Endothelial cell of umbilical vein (primary cell): Measurements from ENCODE around the gene HIVEP3. TPM values are rescaled to one million over a fixed set of nuclear protein-coding genes. Genes with fewer than 3 reads are reported as not detected.
A peak's percentile ranks its signal among the peaks of the same experiment; 100 is the strongest.

Source experiments
- BruUV-seq: library from RNA; stranded (reverse); fragments of 400-500 nt; replicated peaks from 2 replicates; lab custom pipeline; 2021; lab: Mats Ljungman, UMichigan
- CTCF ChIA-PET: fragments of 300-600, 350-600 bp; sonication (Branson Sonifier 250); formaldehyde crosslinking; loops from one replicate; lab custom pipeline; 2021; ENCODE audit warnings: antibody characterized with exemption, inconsistent platforms; lab: Charles Lee
- POLR2A ChIA-PET: fragments of 300-600, 350-600 bp; sonication (Branson Sonifier 250); formaldehyde crosslinking; loops from one replicate; lab custom pipeline; 2021; ENCODE audit warnings: antibody characterized with exemption, inconsistent platforms; lab: Charles Lee
- DNase-seq: peaks from one replicate; pipeline ENCODE4 v3.0.0-alpha.2; 2011; ENCODE audit warnings: low read depth, low spot score
- FAIRE-seq: peaks from 2 replicates; lab custom pipeline; 2011; peaks lifted over from hg19 to GRCh38; lab: Jason Lieb, UNC
- H2AFZ ChIP-seq: 2 replicates; pipeline ENCODE4 v1.6.0; 2012; ENCODE audit warnings: low read depth, low read length, control low read depth, inconsistent platforms
- H3K27ac ChIP-seq: 2 replicates; pipeline ENCODE4 v1.5.1; 2011; ENCODE audit warnings: low read depth, mild to moderate bottlenecking, control low read depth, low read length, moderate library complexity; ENCODE audit not compliant: insufficient read depth
- H3K27me3 ChIP-seq, 2 experiments: 2 replicates each; pipeline versions ENCODE4 v1.6.0 to v1.6.1; 2011; ENCODE audit warnings: low read length in 2 of 2, mixed read lengths in 1 of 2; ENCODE audit not compliant: control insufficient read depth in 2 of 2, insufficient read depth in 2 of 2
- H3K36me3 ChIP-seq, 2 experiments: 2 replicates in 1 of 2; 3 replicates in 1 of 2; pipeline ENCODE4 v1.5.1; 2011; ENCODE audit warnings: low read length in 2 of 2, mild to moderate bottlenecking in 1 of 2, moderate library complexity in 1 of 2; ENCODE audit not compliant: control insufficient read depth in 2 of 2, insufficient read depth in 2 of 2; ENCODE audit errors: extremely low read depth in 1 of 2
- H3K4me1 ChIP-seq: 3 replicates; pipeline ENCODE4 v1.5.1; 2011; ENCODE audit warnings: mild to moderate bottlenecking, low read length; ENCODE audit not compliant: control insufficient read depth, insufficient read depth; ENCODE audit errors: extremely low read depth
- H3K4me2 ChIP-seq: 2 replicates; pipeline ENCODE4 v1.6.1; 2011; ENCODE audit warnings: low read length, control low read depth, mixed read lengths; ENCODE audit not compliant: insufficient read depth
- H3K4me3 ChIP-seq, 3 experiments: fragments of 200-600 bp in 1 of 3; sonication (generic), shearing (Covaris generic) in 1 of 3; replicated peaks in 1 of 3; 2 replicates each; pipeline ENCODE4 v1.5.1; 2011 to 2016; ENCODE audit warnings: control low read depth in 3 of 3, low read length in 3 of 3, mild to moderate bottlenecking in 2 of 3, inconsistent platforms in 1 of 3, low read depth in 1 of 3, moderate library complexity in 1 of 3; ENCODE audit not compliant: insufficient read depth in 1 of 3
- H3K79me2 ChIP-seq: 2 replicates; pipeline ENCODE4 v1.6.0; 2012; ENCODE audit warnings: low read length, inconsistent platforms; ENCODE audit not compliant: control insufficient read depth, insufficient read depth
- H3K9ac ChIP-seq: replicated peaks from 2 replicates; pipeline ENCODE3; 2011; ENCODE audit warnings: low read length, control low read depth; ENCODE audit not compliant: insufficient read depth; ENCODE audit errors: extremely low read depth
- H3K9me1 ChIP-seq: replicated peaks from 3 replicates; pipeline ENCODE4 v1.6.0; 2011; ENCODE audit warnings: mild to moderate bottlenecking, low read length; ENCODE audit not compliant: control insufficient read depth, insufficient read depth; ENCODE audit errors: extremely low read depth
- H3K9me3 ChIP-seq: replicated peaks from 2 replicates; pipeline ENCODE4 v1.5.1; 2012; ENCODE audit warnings: low read length, inconsistent platforms; ENCODE audit not compliant: control insufficient read depth, insufficient read depth
- H4K20me1 ChIP-seq: replicated peaks from 2 replicates; pipeline ENCODE3; 2011; ENCODE audit warnings: mild to moderate bottlenecking, low read length; ENCODE audit not compliant: control insufficient read depth, insufficient read depth; ENCODE audit errors: extremely low read depth
- EZH2 ChIP-seq: IDR thresholded peaks from 2 replicates; pipeline ENCODE4 v1.6.1; 2012; ENCODE audit warnings: borderline replicate concordance, low read depth, mild to moderate bottlenecking, moderate library complexity, low read length, inconsistent platforms; ENCODE audit not compliant: severe bottlenecking
- FOS ChIP-seq: IDR thresholded peaks from 2 replicates; pipeline ENCODE4 v1.6.1; 2011; ENCODE audit warnings: mild to moderate bottlenecking, low read length, moderate library complexity, borderline replicate concordance; ENCODE audit not compliant: insufficient read depth
- GATA2 ChIP-seq: IDR thresholded peaks from 2 replicates; pipeline ENCODE4 v1.7.0; 2011; ENCODE audit warnings: low read depth, mild to moderate bottlenecking, moderate library complexity, mixed read lengths, low read length; ENCODE audit not compliant: insufficient read length, insufficient read depth
- JUN ChIP-seq: IDR thresholded peaks from 2 replicates; pipeline ENCODE4 v1.6.1; 2011; ENCODE audit warnings: borderline replicate concordance, low read depth; ENCODE audit not compliant: insufficient read length, insufficient read depth
- MAX ChIP-seq: IDR thresholded peaks from 2 replicates; pipeline ENCODE4 v1.6.1; 2011; ENCODE audit not compliant: insufficient read depth, insufficient read length
- MYC ChIP-seq: IDR thresholded peaks from one replicate; pipeline ENCODE4 v1.6.1; 2011; ENCODE audit warnings: mild to moderate bottlenecking, low read depth, low read length
- POLR2A ChIP-seq: IDR thresholded peaks from 2 replicates; pipeline ENCODE4 v1.6.1; 2012; ENCODE audit warnings: low read depth, mild to moderate bottlenecking, control low read depth, low read length
- dilution Hi-C: fragments of 300-500 bp; cut with MboI; formaldehyde crosslinking; loops from one replicate; pipeline ENCODE4 v1.15.0; 2019; ENCODE audit warnings: low sequenced_read_pairs; ENCODE audit not compliant: extremely low pct_ligation_motif_present
- intact Hi-C: fragments of 100-400 bp; cut with micrococcal nuclease; formaldehyde crosslinking; loops from one replicate; pipeline ENCODE4 v1.10.0; 2022
- polyA plus RNA-seq, 4 experiments: library from polyadenylated mRNA; depleted of rRNA in 3 of 4; stranded (reverse) in 3 of 4; unstranded in 1 of 4; fragments of >200 nt; gene quantifications; 2 replicates each; pipeline versions ENCODE4 v1.2.1 to v1.2.3, GENCODE V29; 2011 to 2012; ENCODE audit warnings: missing spikeins in 1 of 4
- total RNA-seq: library from RNA; stranded (reverse); gene quantifications from 2 replicates; pipeline ENCODE4 v1.2.3, GENCODE V29; 2021
- TF ChIP-seq, protein P1 (sequence below), 2 donors: IDR thresholded peaks; 1 replicate in 1 of 2; 2 replicates in 1 of 2; pipeline ENCODE4 v1.5.1; 2011; ENCODE audit warnings: low read length in 2 of 2, mild to moderate bottlenecking in 2 of 2, moderate library complexity in 2 of 2, control low read depth in 1 of 2, inconsistent platforms in 1 of 2, low read depth in 1 of 2; ENCODE audit not compliant: insufficient read depth in 1 of 2; ENCODE audit errors: extremely low read depth in 1 of 2

Gene HIVEP3
- total and polyA plus RNA-seq, 2 donors (not counting 3 experiments of a cell fraction or from before 2014, with no cell fraction given) = 3.4 to 4.0 TPM

- H4K20me1 ChIP-seq = no peaks in the 10 kb centered on the region
- no peaks in the 10 kb centered on the region for H3K9me3 ChIP-seq
- no peak overlapping the region for H3K27ac ChIP-seq
- dilution Hi-C loops (no loop called here), intact Hi-C loops (no loop called here)
- BruUV-seq = no TSS peak
- H3K9ac ChIP-seq = no peak overlapping the region
- TF ChIP-seq POLR2A = no peak
- no peak for TF ChIP-seq JUN
- TF ChIP-seq GATA2 = no peak
- TF ChIP-seq MYC = no peak
- TF ChIP-seq EZH2 = no peak
- TF ChIP-seq, protein P1, sequence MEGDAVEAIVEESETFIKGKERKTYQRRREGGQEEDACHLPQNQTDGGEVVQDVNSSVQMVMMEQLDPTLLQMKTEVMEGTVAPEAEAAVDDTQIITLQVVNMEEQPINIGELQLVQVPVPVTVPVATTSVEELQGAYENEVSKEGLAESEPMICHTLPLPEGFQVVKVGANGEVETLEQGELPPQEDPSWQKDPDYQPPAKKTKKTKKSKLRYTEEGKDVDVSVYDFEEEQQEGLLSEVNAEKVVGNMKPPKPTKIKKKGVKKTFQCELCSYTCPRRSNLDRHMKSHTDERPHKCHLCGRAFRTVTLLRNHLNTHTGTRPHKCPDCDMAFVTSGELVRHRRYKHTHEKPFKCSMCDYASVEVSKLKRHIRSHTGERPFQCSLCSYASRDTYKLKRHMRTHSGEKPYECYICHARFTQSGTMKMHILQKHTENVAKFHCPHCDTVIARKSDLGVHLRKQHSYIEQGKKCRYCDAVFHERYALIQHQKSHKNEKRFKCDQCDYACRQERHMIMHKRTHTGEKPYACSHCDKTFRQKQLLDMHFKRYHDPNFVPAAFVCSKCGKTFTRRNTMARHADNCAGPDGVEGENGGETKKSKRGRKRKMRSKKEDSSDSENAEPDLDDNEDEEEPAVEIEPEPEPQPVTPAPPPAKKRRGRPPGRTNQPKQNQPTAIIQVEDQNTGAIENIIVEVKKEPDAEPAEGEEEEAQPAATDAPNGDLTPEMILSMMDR (IDR thresholded peaks at IDR 0.05; ENCODE audit: extremely low read depth in 1 of 2, insufficient read depth in 1 of 2, low read depth in 1 of 2, low read length in 2 of 2) = no peak
- TF ChIP-seq MAX = no peak
- no peak for TF ChIP-seq FOS
- no peak for DNase-seq
- no peak overlapping the region for H3K4me2 ChIP-seq
- H3K27me3 ChIP-seq = no peaks in the 10 kb centered on the region
- H3K4me1 ChIP-seq = peaks cover 19% of the 10 kb centered on the region
- POLR2A ChIA-PET = no interaction called here
- no peaks in the 10 kb centered on the region for H3K9me1 ChIP-seq
- CTCF ChIA-PET = no interaction called here
- H2AFZ ChIP-seq = no peak overlapping the region
- no peak overlapping the region for H3K4me3 ChIP-seq
- peak; percentile 50 for FAIRE-seq
- H3K79me2 ChIP-seq = no peaks in the 10 kb centered on the region
- no peaks in the 10 kb centered on the region for H3K36me3 ChIP-seq
Measured at GRCh38 chr1:41872074-41872473, 46.6 kb downstream of the HIVEP3 start.
